SK-N-MC (cell line): ENCODE data around the gene CALCOCO1.

Experiments
- EZH2 ChIP-seq: fragments of 200-600 bp; sonication (generic); IDR thresholded peaks from one replicate; pipeline ENCODE4 v1.6.1; 2017; ENCODE audit warnings: antibody characterized with exemption
- FOXP2 ChIP-seq: optimal IDR thresholded peaks from 2 replicates; pipeline ENCODE3; 2011; ENCODE audit warnings: mild to moderate bottlenecking, moderate library complexity; ENCODE audit not compliant: insufficient read depth; ENCODE audit errors: extremely low read length, control extremely low read depth
- POLR2AphosphoS5 ChIP-seq: IDR thresholded peaks from 2 replicates; pipeline ENCODE4 v1.6.1; 2012; ENCODE audit warnings: mild to moderate bottlenecking, low read depth, low read length, borderline replicate concordance

DNA sequence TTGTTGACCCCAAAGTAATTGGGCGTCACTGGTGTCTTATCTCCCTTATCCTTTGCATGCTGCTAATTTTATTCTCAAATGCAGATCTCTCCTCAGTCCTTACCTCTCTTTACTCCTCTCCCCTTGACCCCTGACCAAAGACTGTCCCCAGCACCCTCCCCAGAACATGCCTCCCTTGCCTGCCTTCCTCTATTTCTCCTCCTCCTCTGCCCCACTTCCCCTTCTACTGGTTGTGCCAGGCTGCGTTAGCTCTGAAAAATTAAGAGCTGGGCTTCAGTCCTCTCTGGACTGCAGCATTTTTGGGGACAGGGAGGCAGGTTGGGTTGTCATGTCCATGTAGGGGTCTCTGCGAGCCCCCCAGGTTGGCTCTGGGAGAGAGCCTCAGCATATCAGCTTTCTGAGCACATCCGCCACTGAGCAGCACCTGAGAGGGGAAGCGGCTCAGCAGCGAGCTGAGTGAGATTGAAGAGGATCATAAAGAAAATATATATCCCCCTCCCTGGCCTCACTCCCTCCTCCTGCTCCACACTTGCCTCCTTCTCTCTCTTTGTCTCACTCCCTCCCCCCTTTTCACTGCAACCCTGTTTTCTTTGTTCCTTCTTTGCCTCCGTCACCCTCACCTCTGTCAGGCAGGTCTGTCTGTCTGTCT is 31.0 kb upstream of the CALCOCO1 start:
- TF ChIP-seq EZH2 (no peak), POLR2AphosphoS5 (no peak), FOXP2 (no peak)
